Caco-2 (cell line): ENCODE data around the gene CUL9. TPM values are rescaled to one million over a fixed set of nuclear protein-coding genes. Genes with fewer than 3 reads are reported as not detected.

Experiments used
- BruUV-seq: library from RNA; stranded (reverse); fragments of 400-500 nt; replicated peaks from 2 replicates; lab custom pipeline; 2021; lab: Mats Ljungman, UMichigan
- CTCF ChIA-PET: fragments of 300-600 bp; sonication (Branson Sonifier 250); formaldehyde crosslinking; loops from one replicate; lab custom pipeline; 2022; ENCODE audit warnings: antibody characterized with exemption; lab: Charles Lee
- POLR2A ChIA-PET: fragments of 300-600 bp; sonication (Branson Sonifier 250); formaldehyde crosslinking; loops from one replicate; lab custom pipeline; 2022; ENCODE audit warnings: antibody characterized with exemption; lab: Charles Lee
- DNase-seq, 2 experiments: peaks; one replicate each; pipeline versions ENCODE4 v3.0.0 to v3.0.0-alpha.2; 2020 to 2022
- H3K27me3 ChIP-seq: replicated peaks from 2 replicates; pipeline ENCODE4 v1.6.0; 2011; ENCODE audit warnings: low read length; ENCODE audit not compliant: control insufficient read depth, insufficient read depth
- H3K36me3 ChIP-seq: 2 replicates; pipeline ENCODE4 v1.5.1; 2011; ENCODE audit warnings: low read length; ENCODE audit not compliant: control insufficient read depth, insufficient read depth
- H3K4me1 ChIP-seq: fragments of 250-450 bp; sonication (Bioruptor Pico); 2 replicates; pipeline ENCODE4 v1.5.1; 2020; ENCODE audit warnings: mild to moderate bottlenecking
- H3K4me3 ChIP-seq: 2 replicates; pipeline ENCODE4 v1.5.1; 2011; ENCODE audit warnings: low read depth, mild to moderate bottlenecking, control low read depth, low read length
- H3K9me3 ChIP-seq: fragments of 250-450 bp; sonication (Bioruptor Pico); 2 replicates; pipeline ENCODE4 v1.5.1; 2020; ENCODE audit warnings: mild to moderate bottlenecking, moderate library complexity
- H3K27ac Mint-ChIP-seq: one replicate; pipeline ENCODE4 v1.8.0; 2022; ENCODE audit warnings: mixed read lengths; ENCODE audit not compliant: unreplicated experiment
- H3K27me3 Mint-ChIP-seq: one replicate; pipeline ENCODE4 v1.8.0; 2022; ENCODE audit warnings: mixed read lengths; ENCODE audit not compliant: insufficient read depth, unreplicated experiment
- H3K36me3 Mint-ChIP-seq: one replicate; pipeline ENCODE4 v1.8.0; 2022; ENCODE audit warnings: mild to moderate bottlenecking, mixed read lengths; ENCODE audit not compliant: insufficient read depth, unreplicated experiment
- H3K4me1 Mint-ChIP-seq: one replicate; pipeline ENCODE4 v1.8.0; 2022; ENCODE audit warnings: low read depth, mixed read lengths; ENCODE audit not compliant: unreplicated experiment
- H3K4me3 Mint-ChIP-seq: one replicate; pipeline ENCODE4 v1.8.0; 2022; ENCODE audit warnings: mild to moderate bottlenecking, moderate library complexity, mixed read lengths; ENCODE audit not compliant: unreplicated experiment
- H3K9me3 Mint-ChIP-seq: one replicate; pipeline ENCODE4 v1.8.0; 2022; ENCODE audit warnings: mixed read lengths; ENCODE audit not compliant: unreplicated experiment
- CTCF ChIP-seq, 2 experiments: fragments of 200-600 bp in 1 of 2; IDR thresholded peaks; 1 replicate in 1 of 2; 2 replicates in 1 of 2; pipeline versions ENCODE4 v1.5.1 to v1.8.0; 2011 to 2022; ENCODE audit warnings: antibody characterized with exemption in 1 of 2, control low read depth in 1 of 2, inconsistent platforms in 1 of 2, low read depth in 1 of 2, low read length in 1 of 2, mild to moderate bottlenecking in 1 of 2, moderate library complexity in 1 of 2; ENCODE audit not compliant: insufficient read depth in 1 of 2, severe bottlenecking in 1 of 2, unreplicated experiment in 1 of 2
- intact Hi-C: fragments of 100-400 bp; cut with micrococcal nuclease; formaldehyde crosslinking; loops from one replicate; pipeline ENCODE4 v1.10.0; 2022; ENCODE audit not compliant: unreplicated experiment
- total RNA-seq: library from RNA; stranded (reverse); gene quantifications from 2 replicates; pipeline ENCODE4 v1.2.3, GENCODE V29; 2022

CUL9 gene
- total RNA-seq, 1 experiment from 2014 or later = 16.7 TPM

- H3K9me3 Mint-ChIP-seq = no peaks in the 10 kb centered on the region
- H3K9me3 ChIP-seq = no peaks in the 10 kb centered on the region
- POLR2A ChIA-PET = no interaction called here
- peak in 1 of 2 experiments; percentile 22 for DNase-seq
- no peaks in the 10 kb centered on the region for H3K27me3 Mint-ChIP-seq
- H3K27me3 ChIP-seq = no peaks in the 10 kb centered on the region
- H3K4me1 ChIP-seq = no peaks in the 10 kb centered on the region
- no TSS peak for BruUV-seq
- no peak overlapping the region for H3K4me3 Mint-ChIP-seq
- H3K27ac Mint-ChIP-seq = no peak overlapping the region
- H3K4me1 Mint-ChIP-seq = no peaks in the 10 kb centered on the region
- peak in 1 of 2 experiments; percentile 39 for TF ChIP-seq CTCF (IDR thresholded peaks at IDR 0.05; ENCODE audit: insufficient read depth in 1 of 2, low read depth in 1 of 2, low read length in 1 of 2, severe bottlenecking in 1 of 2, unreplicated experiment in 1 of 2)
- no peaks in the 10 kb centered on the region for H3K36me3 ChIP-seq
- H3K36me3 Mint-ChIP-seq = no peaks in the 10 kb centered on the region
- H3K4me3 ChIP-seq = no peak overlapping the region
- intact Hi-C loops = no loop called here
- CTCF ChIA-PET = no interaction called here
Measured at GRCh38 chr6:43211955-43212354, 30.0 kb downstream of the CUL9 start.

- Mint-ChIP-seq H3K27me3 (no peaks in the 10 kb centered on the region), H3K36me3 (no peaks in the 10 kb centered on the region), H3K4me1 (no peaks in the 10 kb centered on the region), H3K9me3 (no peaks in the 10 kb centered on the region), H3K27ac (no peak overlapping the region), H3K4me3 (no peak overlapping the region)
- Histone ChIP-seq H3K9me3 (no peaks in the 10 kb centered on the region), H3K27me3 (no peaks in the 10 kb centered on the region), H3K4me3 (no peak overlapping the region), H3K36me3 (no peaks in the 10 kb centered on the region), H3K4me1 (no peaks in the 10 kb centered on the region)
- intact Hi-C loops = no loop called here
- no peak for TF ChIP-seq CTCF (IDR thresholded peaks at IDR 0.05; ENCODE audit: insufficient read depth in 1 of 2, low read depth in 1 of 2, low read length in 1 of 2, severe bottlenecking in 1 of 2, unreplicated experiment in 1 of 2)
- no TSS peak for BruUV-seq
- CTCF ChIA-PET = no interaction called here
- DNase-seq = no peak
- POLR2A ChIA-PET = no interaction called here
Measured at GRCh38 chr6:43213431-43213830, 31.4 kb downstream of the CUL9 start.

GRCh38 chr6:43215066-43215465, 33.1 kb downstream of the CUL9 start:
- no peak overlapping the region for H3K27ac Mint-ChIP-seq
- no TSS peak for BruUV-seq
- Histone ChIP-seq H3K36me3 (no peaks in the 10 kb centered on the region), H3K4me3 (no peak overlapping the region), H3K9me3 (no peaks in the 10 kb centered on the region), H3K4me1 (no peaks in the 10 kb centered on the region), H3K27me3 (no peaks in the 10 kb centered on the region)
- CTCF ChIA-PET = no interaction called here
- no peaks in the 10 kb centered on the region for H3K36me3 Mint-ChIP-seq
- POLR2A ChIA-PET = no interaction called here
- H3K4me1 Mint-ChIP-seq = no peaks in the 10 kb centered on the region
- H3K27me3 Mint-ChIP-seq = no peaks in the 10 kb centered on the region
- DNase-seq = no peak
- TF ChIP-seq CTCF (IDR thresholded peaks at IDR 0.05; ENCODE audit: insufficient read depth in 1 of 2, low read depth in 1 of 2, low read length in 1 of 2, severe bottlenecking in 1 of 2, unreplicated experiment in 1 of 2) = no peak
- intact Hi-C loops = no loop called here
- H3K9me3 Mint-ChIP-seq = no peaks in the 10 kb centered on the region
- H3K4me3 Mint-ChIP-seq = no peak overlapping the region
